Omental fat pad (tissue), 4 donors: ENCODE data around the gene CD6. TPM values are rescaled to one million over a fixed set of nuclear protein-coding genes. Genes with fewer than 3 reads are reported as not detected.
A peak's percentile ranks its signal among the peaks of the same experiment; 100 is the strongest.

ENCODE experiments used
- ATAC-seq: fragments of 150-250 bp; one replicate; pipeline ENCODE4 v1.9.1; 2016; ENCODE audit warnings: mild to moderate bottlenecking, moderate library complexity; ENCODE audit not compliant: low FRiP score
- DNase-seq: peaks from one replicate; pipeline ENCODE4 v3.0.0-alpha.2; 2019; ENCODE audit warnings: low spot score
- CTCF ChIP-seq, 3 donors: fragments of 450-650 bp; IDR thresholded peaks; one replicate each; pipeline ENCODE4 v1.5.1; 2016 to 2017; ENCODE audit warnings: antibody characterized with exemption in 3 of 3, mild to moderate bottlenecking in 3 of 3, moderate library complexity in 2 of 3
- total RNA-seq, 4 donors: library from RNA; depleted of rRNA; stranded (reverse); fragments of >200 nt; gene quantifications; one replicate each; pipeline ENCODE4 v1.1.0, GENCODE V29; 2016

Gene CD6
- total RNA-seq, 4 donors from 2014 or later: 0.79 to 6.5 (median 2.2) TPM

- no peak for TF ChIP-seq CTCF (IDR thresholded peaks at IDR 0.05)
- ATAC-seq (no peak), DNase-seq (no peak)
These were observed 17.2 kb downstream of the CD6 start for GRCh38 chr11:60988658-60989057.

GRCh38 chr11:60989093-60989650 is 17.7 kb downstream of the CD6 start:
- DNase-seq (no peak), ATAC-seq (no peak)
- no peak for TF ChIP-seq CTCF (IDR thresholded peaks at IDR 0.05)

GRCh38 chr11:60991457-60991856 is 20.0 kb downstream of the CD6 start:
- DNase-seq (no peak), ATAC-seq (no peak)
- TF ChIP-seq CTCF (IDR thresholded peaks at IDR 0.05): no peak

GRCh38 chr11:60992842-60993409 is 21.4 kb downstream of the CD6 start:
- DNase-seq (no peak), ATAC-seq (peak; percentile 22)
- no peak for TF ChIP-seq CTCF (IDR thresholded peaks at IDR 0.05)

- no peak for ATAC-seq
- DNase-seq: no peak
- no peak for TF ChIP-seq CTCF (IDR thresholded peaks at IDR 0.05)
These were observed 22.1 kb downstream of the CD6 start for GRCh38 chr11:60993615-60994014.

GRCh38 chr11:60994541-60995080 is 23.1 kb downstream of the CD6 start:
- TF ChIP-seq CTCF (IDR thresholded peaks at IDR 0.05): no peak
- no peak for DNase-seq
- ATAC-seq: no peak

- no peak for DNase-seq
- TF ChIP-seq CTCF (IDR thresholded peaks at IDR 0.05): no peak
- no peak for ATAC-seq
These were observed 24.3 kb downstream of the CD6 start for GRCh38 chr11:60995798-60996197.
